ENCODE results near the gene EXOSC9. TPM values are rescaled to one million over a fixed set of nuclear protein-coding genes. Genes with fewer than 3 reads are reported as not detected.

Gene EXOSC9
- polyA plus RNA-seq, 3 donors = 13.9 to 21.4 (median 21.3) TPM

DNA sequence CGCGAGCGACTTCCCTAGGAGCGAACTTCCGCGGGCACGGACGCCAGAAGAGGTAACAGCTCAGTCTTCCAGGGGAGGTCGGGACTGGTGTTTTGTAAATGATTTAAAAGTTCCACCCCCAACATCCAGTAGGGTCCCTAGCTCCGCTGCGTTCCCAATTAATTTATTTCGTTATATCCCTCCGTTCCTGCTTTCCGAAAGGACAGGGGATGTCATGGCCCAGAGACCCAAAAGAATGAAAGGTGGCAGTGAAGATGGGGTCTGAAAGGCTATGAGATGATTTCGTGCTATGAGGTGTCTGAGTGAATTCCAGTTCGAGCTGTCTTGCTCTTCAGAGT is 35.8 kb upstream of the EXOSC9 start:
- DNase-seq = no peak
- Mint-ChIP-seq H3K27ac (no peak overlapping the region), H3K4me1 (peaks cover 4% of the 10 kb centered on the region), H3K36me3 (peaks cover 3% of the 10 kb centered on the region in 2 donors), H3K27me3 (ENCODE audit: low read depth in 3 of 3) (peaks cover 51 to 61% (median 52%) of the 10 kb centered on the region in 3 donors), H3K4me3 (peak overlapping the region; percentile 21 to 67), H3K9me3 (peaks cover 0 to 7% (median 4%) of the 10 kb centered on the region in 7 donors)
- no peak overlapping the region for H3K4me2 ChIP-seq (replicated peaks; ENCODE audit: extremely low read depth, low read length, poor library complexity, severe bottlenecking)
- no peaks in the 10 kb centered on the region for H3K79me2 ChIP-seq (ENCODE audit: insufficient read depth, low read length)
- intact Hi-C loops (cut with micrococcal nuclease) = no loop called here
- 40% methylated on average over 6 of the region's 16 CpGs for WGBS (ENCODE audit: insufficient coverage)
- H3K9me3 ChIP-seq (replicated peaks in 1 of 2; ENCODE audit: control insufficient read depth in 1 of 2, insufficient read depth in 1 of 2, low read length in 2 of 2) = no peaks in the 10 kb centered on the region
- TF ChIP-seq, protein P1, sequence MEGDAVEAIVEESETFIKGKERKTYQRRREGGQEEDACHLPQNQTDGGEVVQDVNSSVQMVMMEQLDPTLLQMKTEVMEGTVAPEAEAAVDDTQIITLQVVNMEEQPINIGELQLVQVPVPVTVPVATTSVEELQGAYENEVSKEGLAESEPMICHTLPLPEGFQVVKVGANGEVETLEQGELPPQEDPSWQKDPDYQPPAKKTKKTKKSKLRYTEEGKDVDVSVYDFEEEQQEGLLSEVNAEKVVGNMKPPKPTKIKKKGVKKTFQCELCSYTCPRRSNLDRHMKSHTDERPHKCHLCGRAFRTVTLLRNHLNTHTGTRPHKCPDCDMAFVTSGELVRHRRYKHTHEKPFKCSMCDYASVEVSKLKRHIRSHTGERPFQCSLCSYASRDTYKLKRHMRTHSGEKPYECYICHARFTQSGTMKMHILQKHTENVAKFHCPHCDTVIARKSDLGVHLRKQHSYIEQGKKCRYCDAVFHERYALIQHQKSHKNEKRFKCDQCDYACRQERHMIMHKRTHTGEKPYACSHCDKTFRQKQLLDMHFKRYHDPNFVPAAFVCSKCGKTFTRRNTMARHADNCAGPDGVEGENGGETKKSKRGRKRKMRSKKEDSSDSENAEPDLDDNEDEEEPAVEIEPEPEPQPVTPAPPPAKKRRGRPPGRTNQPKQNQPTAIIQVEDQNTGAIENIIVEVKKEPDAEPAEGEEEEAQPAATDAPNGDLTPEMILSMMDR (IDR thresholded peaks at IDR 0.05) = no peak
- no peak overlapping the region for H3K4me3 ChIP-seq (replicated peaks in 1 of 3; ENCODE audit: low read depth in 2 of 3, low read length in 3 of 3)
- H3K27me3 ChIP-seq (ENCODE audit: control insufficient read depth in 2 of 2, insufficient read depth in 2 of 2, low read length in 2 of 2) = peaks cover 41 to 58% of the 10 kb centered on the region in 2 donors
- H3K27ac ChIP-seq (ENCODE audit: low read depth in 1 of 2, low read length in 2 of 2) = no peak overlapping the region
- H2AFZ ChIP-seq (ENCODE audit: insufficient read depth, low read depth, low read length, poor library complexity, severe bottlenecking) = no peak overlapping the region
- no peak overlapping the region for H3K9ac ChIP-seq (ENCODE audit: insufficient read depth, low read length, poor library complexity, severe bottlenecking)
- no peaks in the 10 kb centered on the region for H3K36me3 ChIP-seq (replicated peaks in 1 of 2; ENCODE audit: control insufficient read depth in 1 of 2, insufficient read depth in 2 of 2, low read length in 2 of 2)
- H4K20me1 ChIP-seq (ENCODE audit: insufficient read depth, low read length) = no peaks in the 10 kb centered on the region
- H3K4me1 ChIP-seq (ENCODE audit: control insufficient read depth in 1 of 2, insufficient read depth in 2 of 2, low read length in 2 of 2) = no peaks in the 10 kb centered on the region

GRCh38 chr4:121765971-121766538 is 35.1 kb upstream of the EXOSC9 start:
- 95% methylated on average over 8 of the region's 9 CpGs for WGBS (ENCODE audit: insufficient coverage)
- Histone ChIP-seq H3K79me2 (ENCODE audit: insufficient read depth, low read length) (no peaks in the 10 kb centered on the region), H3K9ac (ENCODE audit: insufficient read depth, low read length, poor library complexity, severe bottlenecking) (no peak overlapping the region), H3K4me3 (replicated peaks in 1 of 3; ENCODE audit: low read depth in 2 of 3, low read length in 3 of 3) (no peak overlapping the region), H3K4me2 (replicated peaks; ENCODE audit: extremely low read depth, low read length, poor library complexity, severe bottlenecking) (no peak overlapping the region), H3K27me3 (ENCODE audit: control insufficient read depth in 2 of 2, insufficient read depth in 2 of 2, low read length in 2 of 2) (peaks cover 41 to 53% of the 10 kb centered on the region in 2 donors), H3K9me3 (replicated peaks in 1 of 2; ENCODE audit: control insufficient read depth in 1 of 2, insufficient read depth in 1 of 2, low read length in 2 of 2) (no peaks in the 10 kb centered on the region), H3K36me3 (replicated peaks in 1 of 2; ENCODE audit: control insufficient read depth in 1 of 2, insufficient read depth in 2 of 2, low read length in 2 of 2) (no peaks in the 10 kb centered on the region), H4K20me1 (ENCODE audit: insufficient read depth, low read length) (no peaks in the 10 kb centered on the region), H3K27ac (ENCODE audit: low read depth in 1 of 2, low read length in 2 of 2) (no peak overlapping the region), H2AFZ (ENCODE audit: insufficient read depth, low read depth, low read length, poor library complexity, severe bottlenecking) (no peak overlapping the region), H3K4me1 (ENCODE audit: control insufficient read depth in 1 of 2, insufficient read depth in 2 of 2, low read length in 2 of 2) (no peaks in the 10 kb centered on the region)
- intact Hi-C loops (cut with micrococcal nuclease) = no loop called here
- Mint-ChIP-seq H3K4me1 (peaks cover 4% of the 10 kb centered on the region), H3K9me3 (peaks cover 0 to 7% (median 4%) of the 10 kb centered on the region in 7 donors), H3K36me3 (peaks cover 3% of the 10 kb centered on the region in 2 donors), H3K27me3 (ENCODE audit: low read depth in 3 of 3) (peaks cover 49 to 61% (median 52%) of the 10 kb centered on the region in 3 donors), H3K27ac (no peak overlapping the region), H3K4me3 (no peak overlapping the region)
- TF ChIP-seq, protein P1 (IDR thresholded peaks at IDR 0.05) = no peak
- no peak for DNase-seq
